GM18526 (cell line): ENCODE data around the gene CILP.
A peak's percentile ranks its signal among the peaks of the same experiment; 100 is the strongest.

Source experiments
- POLR2A ChIP-seq: IDR thresholded peaks from 3 replicates; pipeline ENCODE4 v1.6.1; 2011; ENCODE audit not compliant: insufficient read length; ENCODE audit errors: extremely low read depth

The CILP gene

GRCh38 chr15:65207280-65207840 is 3.9 kb downstream of the CILP start:
- no peak for TF ChIP-seq POLR2A

DNA sequence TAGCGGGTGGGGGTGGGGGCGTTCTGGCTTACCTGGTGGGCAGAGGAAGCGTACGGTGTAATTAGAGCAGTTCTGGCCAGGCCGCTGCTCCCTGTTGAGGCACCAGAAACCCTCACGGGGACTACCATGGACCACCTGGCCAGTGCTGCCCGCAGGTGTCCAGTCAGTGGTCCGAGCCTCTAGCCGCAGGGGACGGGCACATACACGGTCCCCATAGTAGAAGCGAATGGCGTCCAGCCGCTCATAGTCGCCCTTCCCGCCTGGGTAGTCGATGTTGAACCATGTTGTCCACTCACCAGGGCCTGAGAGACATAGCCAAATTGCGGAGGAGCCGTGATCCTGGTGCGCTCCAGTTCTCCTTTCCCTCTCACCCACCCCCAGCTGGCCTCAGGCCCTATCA is 4.5 kb downstream of the CILP start:
- TF ChIP-seq POLR2A = no peak

GRCh38 chr15:65204931-65205660 is 6.2 kb downstream of the CILP start:
- no peak for TF ChIP-seq POLR2A

- no peak for TF ChIP-seq POLR2A
Observed at GRCh38 chr15:65204236-65204930, 6.9 kb downstream of the CILP start.

DNA sequence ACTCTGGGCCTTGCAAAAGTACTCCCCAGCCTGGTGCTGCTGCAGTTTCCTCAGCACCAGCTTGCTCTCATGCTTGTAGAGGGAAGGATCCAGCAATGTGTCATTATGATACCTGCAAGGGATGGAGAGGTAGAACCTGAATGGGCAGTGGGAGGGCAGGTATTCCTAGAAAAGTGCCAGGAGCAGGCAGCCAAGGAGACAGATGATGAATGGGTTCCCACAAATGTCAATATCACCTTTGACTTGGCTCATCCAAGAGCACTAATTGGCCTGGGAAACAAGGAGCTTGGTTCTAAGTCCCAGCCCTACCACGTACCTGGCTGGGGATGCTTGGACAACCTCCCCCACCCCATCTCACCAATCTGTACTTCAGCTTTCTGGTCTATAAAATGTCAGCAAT is 9.4 kb downstream of the CILP start:
- TF ChIP-seq POLR2A = no peak

DNA sequence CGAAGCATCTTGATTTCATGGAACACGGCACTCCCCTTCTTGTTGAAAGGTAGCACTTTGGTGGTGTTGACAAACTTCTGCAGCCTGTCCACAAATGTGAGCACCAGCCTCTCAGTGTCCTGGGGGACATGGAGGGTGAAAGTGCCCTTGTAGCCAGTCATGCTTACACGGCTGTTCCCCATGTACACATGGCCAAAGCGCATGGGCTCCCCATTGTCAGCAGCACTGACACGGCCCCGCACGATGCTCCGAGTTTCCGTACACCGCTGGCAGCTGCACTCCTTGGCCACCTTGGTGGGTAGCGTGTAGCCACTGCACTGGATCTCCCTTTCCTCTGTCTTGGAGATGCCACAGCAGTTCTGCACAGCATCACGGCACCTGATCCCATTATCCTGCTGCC is 12.7 kb downstream of the CILP start:
- TF ChIP-seq POLR2A = no peak

DNA sequence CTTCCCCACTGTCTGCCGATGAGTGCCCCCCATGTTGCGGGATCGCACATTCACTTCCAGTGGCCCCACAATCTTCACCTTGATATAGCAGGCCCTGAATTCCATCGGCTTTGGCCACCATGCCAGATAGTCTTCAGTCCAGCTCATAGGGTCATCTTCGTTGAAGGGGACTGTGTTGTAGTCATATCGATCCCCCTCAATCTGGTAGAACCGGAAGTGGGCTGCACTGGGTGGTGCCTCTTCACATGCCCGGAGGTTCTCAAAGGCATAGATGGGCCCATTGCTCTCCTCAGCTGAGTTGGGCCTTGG is 14.0 kb downstream of the CILP start:
- TF ChIP-seq POLR2A = no peak

GRCh38 chr15:65196637-65197336 is 14.5 kb downstream of the CILP start:
- TF ChIP-seq POLR2A = no peak

DNA sequence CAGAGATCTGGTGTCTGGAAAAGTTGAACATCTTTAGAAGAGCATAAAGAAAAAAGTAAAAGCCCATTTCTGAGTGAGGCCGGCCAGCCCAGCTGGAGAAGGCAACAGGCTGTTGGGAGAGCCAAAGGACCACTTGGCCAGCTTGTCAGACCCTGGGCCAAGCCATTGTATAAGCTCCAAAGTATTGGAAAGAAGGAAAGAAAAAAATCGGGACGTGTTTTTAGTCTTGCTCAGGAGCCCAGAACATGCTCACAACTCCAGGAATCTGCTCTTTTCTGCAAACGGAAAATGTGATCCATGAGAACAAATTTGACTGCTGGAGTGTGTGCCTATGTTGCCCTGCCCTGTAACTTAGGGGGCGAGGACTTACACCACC is 15.7 kb downstream of the CILP start:
- no peak for TF ChIP-seq POLR2A

GRCh38 chr15:65194826-65195547 is 16.3 kb downstream of the CILP start:
- no peak for TF ChIP-seq POLR2A

GRCh38 chr15:65192016-65192415 is 19.3 kb downstream of the CILP start:
- TF ChIP-seq POLR2A = no peak

DNA sequence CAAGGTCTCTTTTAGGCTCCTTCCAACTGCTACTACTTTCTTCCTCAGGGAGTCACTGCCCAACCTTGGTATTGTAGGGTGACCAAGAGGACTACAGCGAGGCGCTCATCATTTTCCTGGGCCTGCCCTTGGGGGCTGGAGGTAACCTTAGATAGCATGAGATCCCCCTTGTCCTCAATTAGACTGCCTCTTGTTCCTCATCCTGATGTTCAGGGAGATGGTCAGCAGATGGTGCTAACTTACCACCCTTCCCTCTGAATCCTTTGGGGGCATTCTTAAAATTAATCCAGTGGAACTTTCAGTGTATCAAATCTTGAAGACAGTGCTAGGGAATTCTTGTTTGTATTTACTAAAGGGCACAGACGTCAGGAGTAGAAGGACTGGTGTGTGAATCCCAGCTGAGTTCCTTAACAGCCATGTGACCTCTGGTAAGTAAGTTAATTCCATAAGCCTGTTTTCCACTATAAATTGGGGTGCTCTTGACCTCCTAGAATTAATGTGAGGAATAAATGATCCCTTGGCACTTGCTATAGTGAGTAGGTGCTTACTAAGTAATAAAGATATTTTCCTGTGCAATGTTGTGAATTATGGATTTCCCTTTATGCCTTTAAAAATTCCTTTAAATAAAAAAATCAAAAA is 22.1 kb downstream of the CILP start:
- no peak for TF ChIP-seq POLR2A

DNA sequence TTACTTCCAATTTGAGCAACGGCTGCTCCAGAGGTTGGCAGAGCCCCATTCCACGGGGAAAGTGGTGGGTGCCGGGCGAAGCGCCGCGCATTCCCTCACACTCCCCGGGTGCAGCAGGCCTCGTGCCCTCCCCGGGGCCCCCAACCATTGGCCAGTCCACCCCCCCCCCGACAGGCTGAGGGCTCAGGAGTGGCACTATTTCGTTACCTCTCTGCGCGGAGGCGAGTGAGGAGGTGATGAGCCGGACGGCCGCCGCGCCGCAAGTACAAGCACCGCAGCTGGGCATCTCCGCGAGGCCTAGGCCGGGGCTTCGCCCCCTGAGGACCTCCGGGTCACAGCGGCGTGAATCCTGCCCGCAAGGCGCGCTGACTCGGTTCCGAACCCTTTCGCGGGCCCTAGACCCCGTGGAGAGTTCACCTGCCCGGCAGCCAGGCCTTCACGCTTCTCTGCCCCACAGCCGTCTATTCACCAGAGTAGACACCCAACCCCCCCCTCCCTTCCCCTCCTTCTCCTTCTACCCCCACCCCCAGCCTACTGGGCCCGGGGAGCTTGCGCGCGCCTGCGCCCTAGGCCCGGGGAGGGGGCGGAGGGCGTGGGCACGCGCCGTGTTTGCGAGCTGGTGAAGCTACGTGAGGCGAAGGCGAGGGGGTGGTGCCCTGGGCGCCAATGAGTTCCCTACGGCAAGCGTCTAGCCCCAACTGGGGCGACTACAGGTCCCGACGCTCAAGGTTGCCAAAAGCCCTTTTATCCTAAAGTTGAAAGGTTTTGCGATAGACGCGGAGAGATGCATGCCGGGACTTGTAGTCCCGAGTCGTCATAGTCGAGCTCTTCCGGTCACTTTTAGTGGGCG is 26.2 kb downstream of the CILP start, which contains the start of gene CLPX:
Gene CLPX (minus strand): TSS at position 475 of the 850 bp plus-strand sequence. CDS start 189 bp downstream, at position 286.
- peak; percentile 69 for TF ChIP-seq POLR2A

- peak; percentile 42 for TF ChIP-seq POLR2A
Observed at GRCh38 chr15:65184305-65184867, 26.9 kb downstream of the CILP start.
